Measurements from ENCODE around the gene SLC25A2.

GRCh38 chr5:141313711-141314110, 9.9 kb upstream of the SLC25A2 start:
- TF ChIP-seq MAX (IDR thresholded peaks at IDR 0.05) = no peak
- no peak for TF ChIP-seq POLR2A (IDR thresholded peaks at IDR 0.05; ENCODE audit: low read length)
- TF ChIP-seq CTCF (IDR thresholded peaks at IDR 0.05) = no peak
- no peak for TF ChIP-seq NR3C1 (IDR thresholded peaks at IDR 0.05)
- no peak for TF ChIP-seq USF2 (IDR thresholded peaks at IDR 0.05)
- TF ChIP-seq SMC3 (IDR thresholded peaks at IDR 0.05) = no peak
- TF ChIP-seq PBX3 (IDR thresholded peaks at IDR 0.05) = no peak
- no peak for TF ChIP-seq NFE2L2 (conservative IDR thresholded peaks at IDR 0.05; ENCODE audit: low read length)
- TF ChIP-seq RNF2 (IDR thresholded peaks at IDR 0.05; ENCODE audit: borderline replicate concordance, low read depth) = no peak
- TF ChIP-seq TP53 (CRISPR knock-in tag; IDR thresholded peaks at IDR 0.05) = no peak
- no peak for TF ChIP-seq ZFP36 (IDR thresholded peaks at IDR 0.05; ENCODE audit: borderline replicate concordance, partially characterized antibody)

Measured in A549 (cell line).